Spleen (tissue), 13 donors: ENCODE data around the gene KRTAP4-9. TPM values are rescaled to one million over a fixed set of nuclear protein-coding genes. Genes with fewer than 3 reads are reported as not detected.
"Not testable (repeated sequence)": the region's sequence is repeated elsewhere in the genome, so short reads cannot be mapped to it uniquely, and the experiment has no call there.

ENCODE experiments used
- DNase-seq: peaks from one replicate; pipeline ENCODE4 v3.0.0-alpha.2; 2020
- H3K27ac ChIP-seq, 8 donors: fragments of 200-600 bp; sonication (generic) in 7 of 8; 1 replicate in 4 of 8; 2 replicates in 4 of 8; pipeline versions ENCODE4 v1.5.0 to v1.8.0; 2016 to 2021; ENCODE audit warnings: inconsistent platforms in 4 of 8, mild to moderate bottlenecking in 4 of 8, moderate library complexity in 1 of 8
- H3K27me3 ChIP-seq, 7 donors: fragments of 200-600 bp; sonication (generic) in 6 of 7; replicated peaks in 1 of 7; 1 replicate in 4 of 7; 2 replicates in 3 of 7; pipeline versions ENCODE4 v1.5.0 to v1.8.0; 2016 to 2021; ENCODE audit warnings: inconsistent platforms in 3 of 7, mild to moderate bottlenecking in 1 of 7
- H3K36me3 ChIP-seq, 6 donors: fragments of 200-600 bp; sonication (generic) in 5 of 6; 1 replicate in 4 of 6; 2 replicates in 2 of 6; pipeline versions ENCODE4 v1.5.0 to v1.8.0; 2016 to 2021; ENCODE audit warnings: inconsistent platforms in 2 of 6
- H3K4me1 ChIP-seq, 6 donors: fragments of 200-600 bp; sonication (generic) in 5 of 6; 1 replicate in 3 of 6; 2 replicates in 3 of 6; pipeline versions ENCODE4 v1.5.0 to v1.8.0; 2016 to 2021; ENCODE audit warnings: inconsistent platforms in 3 of 6
- H3K4me3 ChIP-seq, 8 donors: fragments of 200-600 bp; sonication (generic) in 7 of 8; 1 replicate in 4 of 8; 2 replicates in 4 of 8; pipeline versions ENCODE4 v1.5.0 to v1.8.0; 2016 to 2021; ENCODE audit warnings: inconsistent platforms in 4 of 8, mild to moderate bottlenecking in 4 of 8, moderate library complexity in 2 of 8
- H3K9me3 ChIP-seq, 8 donors: fragments of 200-600 bp; sonication (generic) in 7 of 8; 1 replicate in 4 of 8; 2 replicates in 4 of 8; pipeline versions ENCODE4 v1.5.0 to v1.8.0; 2016 to 2021; ENCODE audit warnings: inconsistent platforms in 4 of 8
- POLR2A ChIP-seq, 3 donors: fragments of 450-650 bp; IDR thresholded peaks; one replicate each; pipeline ENCODE4 v1.5.1; 2017; ENCODE audit warnings: antibody characterized with exemption in 3 of 3, mild to moderate bottlenecking in 1 of 3
- POLR2AphosphoS5 ChIP-seq, 3 donors: sonication (generic); formaldehyde crosslinking; IDR thresholded peaks; one replicate each; pipeline ENCODE4 v1.5.1; 2017; ENCODE audit warnings: antibody characterized with exemption in 3 of 3
- WGBS, 5 donors: extraction: QIAGEN DNeasy Blood & Tissue Kit in 3 of 5; methylation state at CpG; one replicate each; pipeline versions ENCODE4 v1.1.5 to v1.1.7; 2013 to 2018; 5-methylcytosine and 5-hydroxymethylcytosine counted together
- intact Hi-C: fragments of 100-400 bp; cut with DNase I; formaldehyde crosslinking; loops from one replicate; pipeline ENCODE4 v1.15.0; 2023; ENCODE audit warnings: low total_unique reads
- long read RNA-seq, 2 donors: transcript quantifications; one replicate each; lab custom pipeline, GENCODE V29; 2026
- polyA plus RNA-seq, 3 donors: library from polyadenylated mRNA; stranded (reverse); fragments of 200-250 nt; gene quantifications; one replicate each; pipeline ENCODE4 v1.2.1, GENCODE V29; 2013
- total RNA-seq, 7 donors: library from RNA; depleted of rRNA in 3 of 7; stranded (reverse); fragments of >200 nt in 3 of 7; fragmentation: NEBNext Ultra II Directional in 4 of 7; extraction: Animal tissue kit (Norgen Biotek cat#: 25700) in 4 of 7; gene quantifications; one replicate each; pipeline versions ENCODE4 v1.1.0 to v1.2.1, GENCODE V29; 2016 to 2021
- TF ChIP-seq, protein P1 (sequence below), 11 experiments: fragments of 200-600 bp in 7 of 11; fragments of 450-650 bp in 4 of 11; sonication (generic) in 4 of 11; IDR thresholded peaks in 8 of 11; conservative IDR thresholded peaks in 3 of 11; 1 replicate in 7 of 11; 2 replicates in 4 of 11; pipeline versions ENCODE4 v1.4.0 to v1.8.0; 2016 to 2021; ENCODE audit warnings: antibody characterized with exemption in 11 of 11, inconsistent platforms in 4 of 11, mild to moderate bottlenecking in 1 of 11
- donor health status: healthy with polysubstance abuse.
- donor health status: DM: no; HTN: no; CAD: no; lungs with moderate emphysema.
- donor health status: DM: no; HTN: no; CAD: no.
- donor health status: Bipolar disorder and iron deficiency.
- donor health status: healthy.
- donor health status: DM: no; HTN: no; CAD: no.
- donor health status: DM: yes; HTN: yes; CAD: no.

Gene KRTAP4-9
- not detected for total RNA-seq
- not detected for polyA plus RNA-seq
- long read RNA-seq, donor 1 = 0 reads
- long read RNA-seq, donor 2 = 0 reads

GRCh38 chr17:41105347-41105746 is at the start of gene KRTAP4-9:
TSS of gene KRTAP4-9 (plus strand) at chr17:41105389. CDS start at chr17:41105389, 0 bp downstream.
- DNase-seq, H3K27me3 ChIP-seq, H3K36me3 ChIP-seq, H3K9me3 ChIP-seq, H3K27ac ChIP-seq, intact Hi-C loops, H3K4me3 ChIP-seq: not testable (repeated sequence)
- 45 to 90% (median 78%) methylated on average over 4 to 10 of the region's 10 CpGs for whole genome bisulfite sequencing, 5 donors
- peaks cover 0 to 14% (median 3%) of the 10 kb centered on the region in 6 donors for H3K4me1 ChIP-seq

DNA sequence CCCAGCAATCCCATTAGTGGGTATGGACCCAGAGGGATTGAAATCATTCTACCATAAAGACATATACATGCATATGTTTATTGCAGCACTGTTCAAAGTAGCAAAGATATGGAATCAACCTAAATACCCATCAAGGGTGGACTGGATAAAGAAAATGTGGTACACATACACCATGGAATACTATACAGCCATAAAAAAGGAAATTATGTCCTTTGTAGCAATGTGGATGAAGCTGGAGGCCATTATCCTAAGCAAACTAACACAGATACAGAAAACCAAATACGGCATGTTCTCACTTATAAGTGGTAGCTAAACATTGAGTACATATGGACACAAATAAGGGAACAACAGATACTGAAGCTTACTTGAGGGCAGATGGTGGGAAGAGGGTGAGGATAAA is 47.6 kb upstream of the KRTAP4-9 start:
- Histone ChIP-seq H3K36me3 (no peaks in the 10 kb centered on the region), H3K4me3 (no peak overlapping the region), H3K9me3 (peaks cover 0 to 10% (median 3%) of the 10 kb centered on the region in 8 donors), H3K27ac (no peak overlapping the region), H3K27me3 (peaks cover 0 to 56% (median 7%) of the 10 kb centered on the region in 7 donors), H3K4me1 (no peaks in the 10 kb centered on the region)
- WGBS, 5 donors = 90 to 100% (median 95%) methylated on average over 1 of the region's 1 CpG
- TF ChIP-seq POLR2AphosphoS5 (IDR thresholded peaks at IDR 0.05) (no peak), POLR2A (IDR thresholded peaks at IDR 0.05) (no peak)
- TF ChIP-seq, protein P1, sequence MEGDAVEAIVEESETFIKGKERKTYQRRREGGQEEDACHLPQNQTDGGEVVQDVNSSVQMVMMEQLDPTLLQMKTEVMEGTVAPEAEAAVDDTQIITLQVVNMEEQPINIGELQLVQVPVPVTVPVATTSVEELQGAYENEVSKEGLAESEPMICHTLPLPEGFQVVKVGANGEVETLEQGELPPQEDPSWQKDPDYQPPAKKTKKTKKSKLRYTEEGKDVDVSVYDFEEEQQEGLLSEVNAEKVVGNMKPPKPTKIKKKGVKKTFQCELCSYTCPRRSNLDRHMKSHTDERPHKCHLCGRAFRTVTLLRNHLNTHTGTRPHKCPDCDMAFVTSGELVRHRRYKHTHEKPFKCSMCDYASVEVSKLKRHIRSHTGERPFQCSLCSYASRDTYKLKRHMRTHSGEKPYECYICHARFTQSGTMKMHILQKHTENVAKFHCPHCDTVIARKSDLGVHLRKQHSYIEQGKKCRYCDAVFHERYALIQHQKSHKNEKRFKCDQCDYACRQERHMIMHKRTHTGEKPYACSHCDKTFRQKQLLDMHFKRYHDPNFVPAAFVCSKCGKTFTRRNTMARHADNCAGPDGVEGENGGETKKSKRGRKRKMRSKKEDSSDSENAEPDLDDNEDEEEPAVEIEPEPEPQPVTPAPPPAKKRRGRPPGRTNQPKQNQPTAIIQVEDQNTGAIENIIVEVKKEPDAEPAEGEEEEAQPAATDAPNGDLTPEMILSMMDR (IDR thresholded peaks at IDR 0.05 in 8 of 11, conservative IDR thresholded peaks at IDR 0.05 in 3 of 11) = no peak
- DNase-seq = no peak
- intact Hi-C loops = no loop called here

DNA sequence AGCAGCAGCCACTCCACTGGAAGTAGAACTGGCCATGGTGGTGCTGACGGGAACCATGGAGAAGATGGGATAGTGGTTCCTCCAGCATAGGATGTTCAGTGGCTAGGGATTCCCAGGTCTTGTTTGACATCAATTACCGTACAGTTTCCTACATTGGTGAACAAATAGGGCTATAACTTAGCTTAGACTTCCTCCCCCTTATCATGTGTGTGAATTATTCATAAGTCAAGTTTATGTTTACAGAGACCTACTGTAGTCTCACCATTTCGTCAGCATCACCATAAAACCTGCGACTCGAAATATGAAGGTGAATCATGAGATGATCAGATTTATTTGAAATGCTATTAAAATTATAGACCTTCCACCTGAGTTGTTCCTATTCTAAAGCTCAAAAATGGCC is 46.4 kb upstream of the KRTAP4-9 start:
- Histone ChIP-seq H3K4me3 (no peak overlapping the region), H3K27me3 (peaks cover 0 to 56% (median 7%) of the 10 kb centered on the region in 7 donors), H3K36me3 (no peaks in the 10 kb centered on the region), H3K27ac (no peak overlapping the region), H3K9me3 (peaks cover 0 to 10% (median 3%) of the 10 kb centered on the region in 8 donors), H3K4me1 (no peaks in the 10 kb centered on the region)
- WGBS, 5 donors = 90 to 94% (median 92%) methylated on average over 5 of the region's 5 CpGs
- intact Hi-C loops = no loop called here
- DNase-seq = no peak
- TF ChIP-seq POLR2AphosphoS5 (IDR thresholded peaks at IDR 0.05) (no peak), POLR2A (IDR thresholded peaks at IDR 0.05) (no peak)
- TF ChIP-seq, protein P1 (IDR thresholded peaks at IDR 0.05 in 8 of 11, conservative IDR thresholded peaks at IDR 0.05 in 3 of 11) = no peak

- peaks cover 0 to 48% (median 7%) of the 10 kb centered on the region in 7 donors for H3K27me3 ChIP-seq
- H3K36me3 ChIP-seq, H3K9me3 ChIP-seq, H3K4me1 ChIP-seq, DNase-seq, H3K27ac ChIP-seq, H3K4me3 ChIP-seq, intact Hi-C loops: not testable (repeated sequence)
- 34 to 54% (median 42%) methylated on average over 8 to 13 of the region's 31 CpGs for WGBS, 5 donors
Measured at GRCh38 chr17:41059276-41060051, 45.7 kb upstream of the KRTAP4-9 start.

GRCh38 chr17:41060052-41060604 is 45.1 kb upstream of the KRTAP4-9 start, which contains the start of gene KRTAP2-3:
TSS of gene KRTAP2-3 (minus strand) at chr17:41060114. CDS start at chr17:41060050, 64 bp downstream.
- TF ChIP-seq, protein P1 (IDR thresholded peaks at IDR 0.05 in 8 of 11, conservative IDR thresholded peaks at IDR 0.05 in 3 of 11) = no peak
- TF ChIP-seq POLR2AphosphoS5 (IDR thresholded peaks at IDR 0.05) (no peak), POLR2A (IDR thresholded peaks at IDR 0.05) (no peak)
- Histone ChIP-seq H3K36me3 (no peaks in the 10 kb centered on the region), H3K27ac (no peak within 1 kb of the TSS), H3K9me3 (peaks cover 0 to 10% (median 3%) of the 10 kb centered on the region in 8 donors), H3K4me3 (no peak within 1 kb of the TSS), H3K4me1 (no peaks in the 10 kb centered on the region), H3K27me3 (peaks cover 0 to 47% (median 7%) of the 10 kb centered on the region in 7 donors)
- no peak for DNase-seq
- WGBS, 5 donors = 66 to 74% (median 69%) methylated on average over 5 to 6 of the region's 6 CpGs
- intact Hi-C loops = no loop called here
